ENCODE measurements around the gene KIAA1328.

KIAA1328 gene

GRCh38 chr18:37064187-37064586 is 235.3 kb downstream of the KIAA1328 start:
- no peaks in the 10 kb centered on the region for H3K27me3 ChIP-seq (ENCODE audit: insufficient read depth, poor library complexity, severe bottlenecking)
- H3K4me3 ChIP-seq (replicated peaks; ENCODE audit: insufficient read depth, low read length): no peak overlapping the region
- no peak overlapping the region for H3K27ac ChIP-seq (replicated peaks)
- TF ChIP-seq CTCF (IDR thresholded peaks at IDR 0.05; ENCODE audit: insufficient read depth, low read length) (no peak), SPI1 (IDR thresholded peaks at IDR 0.05; ENCODE audit: borderline replicate concordance, low read depth) (no peak), GABPA (IDR thresholded peaks at IDR 0.05; ENCODE audit: low read depth) (no peak), REST (IDR thresholded peaks at IDR 0.05; ENCODE audit: insufficient replicate concordance, low read depth) (no peak), POLR2AphosphoS5 (IDR thresholded peaks at IDR 0.05; ENCODE audit: low read depth) (no peak)
- no peak for DNase-seq (ENCODE audit: low read depth in 1 of 2, low spot score in 1 of 2)

- Histone ChIP-seq H3K4me3 (replicated peaks; ENCODE audit: insufficient read depth, low read length) (no peak overlapping the region), H3K27ac (replicated peaks) (no peak overlapping the region), H3K27me3 (ENCODE audit: insufficient read depth, poor library complexity, severe bottlenecking) (no peaks in the 10 kb centered on the region)
- no peak for DNase-seq (ENCODE audit: low read depth in 1 of 2, low spot score in 1 of 2)
- TF ChIP-seq SPI1 (IDR thresholded peaks at IDR 0.05; ENCODE audit: borderline replicate concordance, low read depth): peak; percentile 46; the same call in 1 of the 2 replicates
- no peak for TF ChIP-seq REST (IDR thresholded peaks at IDR 0.05; ENCODE audit: insufficient replicate concordance, low read depth)
- no peak for TF ChIP-seq GABPA (IDR thresholded peaks at IDR 0.05; ENCODE audit: low read depth)
These were observed 236.3 kb downstream of the KIAA1328 start for GRCh38 chr18:37065254-37065653.

GRCh38 chr18:37084912-37085311 is 256.0 kb downstream of the KIAA1328 start:
- Histone ChIP-seq H3K27me3 (ENCODE audit: insufficient read depth, poor library complexity, severe bottlenecking) (no peaks in the 10 kb centered on the region), H3K4me3 (replicated peaks; ENCODE audit: insufficient read depth, low read length) (no peak overlapping the region), H3K27ac (replicated peaks) (no peak overlapping the region)
- no peak for TF ChIP-seq POLR2AphosphoS5 (IDR thresholded peaks at IDR 0.05; ENCODE audit: low read depth)
- no peak for TF ChIP-seq CTCF (IDR thresholded peaks at IDR 0.05; ENCODE audit: insufficient read depth, low read length)
- TF ChIP-seq GABPA (IDR thresholded peaks at IDR 0.05; ENCODE audit: low read depth): no peak
- TF ChIP-seq SPI1 (IDR thresholded peaks at IDR 0.05; ENCODE audit: borderline replicate concordance, low read depth): no peak
- no peak for TF ChIP-seq REST (IDR thresholded peaks at IDR 0.05; ENCODE audit: insufficient replicate concordance, low read depth)
- no peak for DNase-seq (ENCODE audit: low read depth in 1 of 2, low spot score in 1 of 2)
